ENCODE measurements around the gene OR2T35.
"Not testable (repeated sequence)": the region's sequence is repeated elsewhere in the genome, so short reads cannot be mapped to it uniquely, and the experiment has no call there.

Gene OR2T35, protein sequence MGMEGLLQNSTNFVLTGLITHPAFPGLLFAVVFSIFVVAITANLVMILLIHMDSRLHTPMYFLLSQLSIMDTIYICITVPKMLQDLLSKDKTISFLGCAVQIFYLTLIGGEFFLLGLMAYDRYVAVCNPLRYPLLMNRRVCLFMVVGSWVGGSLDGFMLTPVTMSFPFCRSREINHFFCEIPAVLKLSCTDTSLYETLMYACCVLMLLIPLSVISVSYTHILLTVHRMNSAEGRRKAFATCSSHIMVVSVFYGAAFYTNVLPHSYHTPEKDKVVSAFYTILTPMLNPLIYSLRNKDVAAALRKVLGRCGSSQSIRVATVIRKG

DNA sequence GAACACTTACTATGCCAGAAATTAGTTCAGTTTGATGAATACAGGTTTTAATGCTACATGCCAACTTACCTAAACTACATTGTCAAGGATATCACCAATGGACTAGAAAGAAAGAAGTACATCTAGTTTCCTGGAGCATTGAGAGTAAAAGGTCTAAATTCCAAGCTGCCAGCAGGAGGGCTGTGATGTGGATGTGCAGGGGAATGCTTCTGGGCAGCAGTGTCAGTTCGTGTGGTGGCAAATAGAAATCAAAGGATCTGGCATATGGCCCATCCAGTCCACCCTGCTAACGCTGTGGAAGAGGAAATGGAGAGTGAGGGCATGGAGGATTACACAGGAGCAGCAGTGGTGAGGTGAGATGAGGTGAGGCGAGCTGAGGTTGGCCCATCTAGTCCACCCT, at the start of gene OR2T35:
OR2T35 (minus strand) TSS at position 101 of the 400 bp plus-strand sequence. CDS start 6,020 bp downstream, outside the sequence.
- DNase-seq (ENCODE audit: extremely low read depth in 1 of 2, low read depth in 1 of 2): not testable (repeated sequence)

DNA sequence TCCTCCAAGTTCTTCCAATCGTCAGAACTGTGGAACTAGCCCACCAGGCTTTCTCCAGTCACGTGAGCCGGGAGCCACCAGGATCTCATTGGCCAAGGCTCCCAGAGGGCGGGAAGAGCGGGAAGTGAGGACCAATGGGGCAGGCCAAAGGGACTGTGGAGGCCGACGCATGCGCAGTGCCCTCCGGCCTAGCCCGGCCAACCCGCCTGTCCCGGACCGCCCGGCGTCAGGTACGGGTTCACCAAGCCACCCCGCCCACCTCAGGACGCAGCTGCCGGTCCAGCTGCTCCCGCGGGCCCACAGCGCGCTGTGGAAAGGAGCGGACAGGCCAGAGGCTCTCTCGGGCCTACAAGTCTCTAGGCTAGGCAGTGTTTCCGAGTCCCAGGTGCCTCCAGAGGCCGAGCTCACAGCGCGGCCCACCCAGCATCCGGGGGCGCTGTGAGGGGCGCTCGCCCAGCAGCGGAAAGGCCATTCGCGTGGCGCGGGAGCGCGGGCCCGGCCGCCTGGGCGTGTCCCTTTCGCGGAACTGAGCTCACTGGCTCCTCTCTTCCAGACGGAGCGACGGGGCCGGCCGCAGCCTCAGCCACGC, 46.6 kb upstream of the OR2T35 start:
- DNase-seq (ENCODE audit: extremely low read depth in 1 of 2, low read depth in 1 of 2): no peak

DNA sequence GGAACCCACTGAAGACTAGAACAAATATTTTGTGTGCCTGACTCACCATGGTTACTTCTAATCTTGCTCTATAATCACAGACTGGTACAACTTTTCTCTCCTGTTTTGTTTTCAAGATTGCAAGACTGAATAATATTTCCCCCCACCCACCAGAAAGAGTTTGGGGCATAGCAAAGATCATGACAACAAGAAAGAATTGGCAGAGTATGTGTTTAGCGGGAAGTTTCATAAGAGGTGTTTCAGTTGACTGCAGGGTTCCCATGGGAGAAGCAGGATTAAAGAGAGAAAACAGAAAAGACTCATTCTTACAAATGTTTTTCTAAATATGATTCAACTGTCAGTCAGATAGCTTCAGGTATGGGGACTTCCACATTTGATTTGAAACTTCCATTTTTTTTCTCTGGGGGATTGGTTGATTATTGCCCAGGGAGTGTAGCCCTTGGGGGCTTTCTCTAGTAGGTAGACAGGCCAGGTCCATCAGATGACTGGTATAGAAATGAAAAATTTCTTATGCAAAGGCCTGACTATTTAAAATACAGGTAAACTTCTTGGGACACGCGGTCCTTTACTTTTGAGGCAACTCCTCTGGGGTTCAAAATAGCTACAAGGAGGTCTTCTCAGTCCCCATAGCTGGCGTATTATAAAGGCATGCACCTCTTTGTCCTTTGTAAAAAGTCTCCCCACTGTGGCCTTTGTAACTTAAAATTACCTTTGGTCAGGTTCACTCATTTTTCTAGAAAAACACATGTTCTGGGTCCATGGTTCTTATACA, 43.6 kb upstream of the OR2T35 start:
- DNase-seq (ENCODE audit: extremely low read depth in 1 of 2, low read depth in 1 of 2): no peak

DNA sequence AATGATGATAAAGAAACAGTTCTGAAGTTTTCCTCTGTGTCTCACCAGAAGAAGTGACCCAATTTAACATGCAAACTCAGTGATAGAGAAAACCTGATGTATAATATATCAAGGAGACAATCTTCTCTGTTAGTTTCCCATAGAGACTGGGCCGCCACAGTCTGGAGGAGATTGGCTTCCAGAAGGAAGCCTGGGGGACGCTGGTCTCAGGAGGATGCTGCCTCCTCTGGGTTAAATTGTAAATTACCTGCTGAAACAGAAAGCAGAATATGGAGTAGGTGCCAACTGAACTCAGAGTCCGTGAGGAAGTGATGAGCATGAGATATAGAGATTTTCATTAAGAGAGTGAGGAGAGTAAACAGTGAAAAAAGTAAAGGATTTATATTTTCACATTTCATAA, 41.7 kb upstream of the OR2T35 start:
- no peak for DNase-seq (ENCODE audit: extremely low read depth in 1 of 2, low read depth in 1 of 2)

DNA sequence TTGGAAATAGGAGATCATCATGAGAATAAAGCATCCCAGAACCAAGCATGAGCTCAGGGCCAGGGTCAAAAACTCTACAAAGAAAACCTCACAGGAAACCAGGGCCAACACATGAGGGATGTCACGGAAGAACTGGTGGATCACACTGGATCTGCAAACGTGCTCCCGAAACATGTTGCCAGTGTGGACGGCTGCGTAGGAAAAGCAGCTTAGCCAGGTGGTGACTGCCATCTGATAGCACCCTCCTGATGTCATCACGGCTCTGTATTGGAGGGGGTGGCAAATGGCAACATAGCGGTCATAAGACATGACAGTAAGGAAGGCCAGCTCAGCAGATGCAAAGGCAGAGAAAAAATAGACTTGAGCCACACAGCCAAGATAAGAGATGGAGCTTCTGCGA, 36.6 kb upstream of the OR2T35 start:
- DNase-seq (ENCODE audit: extremely low read depth in 1 of 2, low read depth in 1 of 2): no peak

DNA sequence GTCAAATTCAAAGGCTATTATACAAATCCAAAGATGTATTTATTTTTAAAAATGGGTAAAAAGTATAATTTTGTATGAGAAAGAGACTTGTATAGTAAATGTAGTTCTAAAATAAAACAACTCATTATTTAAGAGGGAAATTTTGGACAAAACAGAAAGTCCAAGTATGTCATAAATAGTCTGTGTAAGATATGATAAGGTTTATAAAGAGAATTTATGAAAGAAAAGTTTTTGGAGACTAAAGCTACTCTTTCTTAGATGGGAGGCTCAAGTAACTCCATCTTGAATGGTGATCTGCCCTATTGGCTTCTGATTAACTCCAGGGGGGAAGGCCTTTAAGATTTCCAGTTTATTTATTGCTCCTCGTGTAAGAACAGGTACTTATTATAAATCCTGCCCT, 24.9 kb upstream of the OR2T35 start:
- DNase-seq (ENCODE audit: extremely low read depth in 1 of 2, low read depth in 1 of 2): no peak

DNA sequence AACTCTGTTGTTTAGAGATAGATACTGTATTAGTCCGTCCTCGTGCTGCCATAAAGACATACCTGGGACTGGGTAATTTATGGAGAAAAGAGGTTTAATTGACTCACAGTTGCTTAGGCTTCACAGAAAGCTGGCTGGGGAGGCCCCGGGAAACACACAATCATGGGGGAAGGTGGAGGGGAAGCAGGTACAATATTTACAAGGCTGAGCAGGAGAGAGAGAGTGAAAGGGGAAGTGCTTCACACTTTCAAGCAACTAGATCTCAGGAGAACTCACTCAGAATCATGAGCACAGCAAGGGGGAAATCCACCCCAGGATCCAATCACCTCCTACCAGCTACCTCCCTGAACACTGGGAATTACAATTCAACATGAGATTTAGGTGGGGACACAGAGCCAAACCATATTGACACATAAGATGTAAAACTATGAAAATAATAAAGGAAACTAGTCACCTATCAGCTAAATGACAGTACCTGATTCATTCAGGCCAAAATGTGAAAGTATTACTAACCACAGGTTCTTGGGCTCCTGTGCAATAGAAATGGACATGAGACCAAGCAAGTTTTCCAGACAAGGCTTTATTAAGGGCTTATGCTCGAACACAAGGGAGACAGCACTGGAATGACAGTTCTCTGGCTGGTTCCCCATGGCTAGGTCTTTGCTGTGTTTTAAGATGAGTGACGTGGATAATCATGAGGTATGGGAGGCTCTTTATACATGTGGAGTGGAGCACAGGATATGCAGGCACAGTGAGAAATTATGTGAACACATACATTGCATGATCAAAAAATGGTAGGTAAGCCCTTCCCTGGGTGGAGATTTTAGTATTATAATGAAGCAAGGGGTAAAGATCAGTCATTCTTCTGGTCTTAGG, 18.6 kb upstream of the OR2T35 start:
- not testable (repeated sequence) for DNase-seq (ENCODE audit: extremely low read depth in 1 of 2, low read depth in 1 of 2)

DNA sequence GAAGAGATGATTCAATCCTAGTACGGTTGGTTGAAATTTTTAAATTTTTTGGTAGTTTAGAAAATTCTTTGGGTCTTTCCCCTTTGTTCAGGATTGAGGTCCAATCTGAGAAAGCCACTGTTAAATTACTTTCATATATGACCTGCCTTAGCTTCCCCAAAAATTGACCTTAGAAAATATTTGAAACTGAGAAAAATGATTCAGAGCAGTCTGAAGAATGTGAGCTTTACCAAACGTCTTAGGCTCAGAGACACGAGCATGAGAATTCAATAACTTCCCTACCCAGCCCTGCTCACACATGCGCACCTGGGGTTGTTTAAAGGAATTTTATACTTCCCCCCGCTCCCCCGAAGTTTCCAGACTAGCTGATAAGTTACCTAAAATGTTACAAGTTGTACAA, 11.7 kb upstream of the OR2T35 start:
- not testable (repeated sequence) for DNase-seq (ENCODE audit: extremely low read depth in 1 of 2, low read depth in 1 of 2)

DNA sequence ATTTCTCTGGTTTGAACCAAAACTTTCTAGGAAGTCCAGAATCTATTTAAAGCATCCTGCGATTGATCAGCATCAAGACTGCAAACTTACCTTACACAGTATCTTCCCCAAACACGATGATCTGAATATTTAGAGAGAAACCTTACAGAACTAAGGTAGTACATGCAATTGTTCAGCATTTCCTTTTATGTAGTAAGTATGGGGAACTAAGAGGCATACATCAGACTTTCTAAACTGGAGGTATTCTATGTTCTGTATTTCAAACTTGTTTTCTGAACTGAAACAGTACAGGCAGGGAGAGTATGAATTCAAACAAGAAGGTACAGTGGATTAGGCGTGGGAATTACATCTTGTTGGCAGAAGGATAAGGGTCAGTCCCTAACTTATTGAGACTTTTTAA, 10.3 kb upstream of the OR2T35 start, which contains the start of gene OR2T27:
OR2T27 (minus strand) TSS at position 175 of the 400 bp plus-strand sequence. CDS start 4,644 bp downstream, outside the sequence.
- DNase-seq (ENCODE audit: extremely low read depth in 1 of 2, low read depth in 1 of 2): not testable (repeated sequence)

DNA sequence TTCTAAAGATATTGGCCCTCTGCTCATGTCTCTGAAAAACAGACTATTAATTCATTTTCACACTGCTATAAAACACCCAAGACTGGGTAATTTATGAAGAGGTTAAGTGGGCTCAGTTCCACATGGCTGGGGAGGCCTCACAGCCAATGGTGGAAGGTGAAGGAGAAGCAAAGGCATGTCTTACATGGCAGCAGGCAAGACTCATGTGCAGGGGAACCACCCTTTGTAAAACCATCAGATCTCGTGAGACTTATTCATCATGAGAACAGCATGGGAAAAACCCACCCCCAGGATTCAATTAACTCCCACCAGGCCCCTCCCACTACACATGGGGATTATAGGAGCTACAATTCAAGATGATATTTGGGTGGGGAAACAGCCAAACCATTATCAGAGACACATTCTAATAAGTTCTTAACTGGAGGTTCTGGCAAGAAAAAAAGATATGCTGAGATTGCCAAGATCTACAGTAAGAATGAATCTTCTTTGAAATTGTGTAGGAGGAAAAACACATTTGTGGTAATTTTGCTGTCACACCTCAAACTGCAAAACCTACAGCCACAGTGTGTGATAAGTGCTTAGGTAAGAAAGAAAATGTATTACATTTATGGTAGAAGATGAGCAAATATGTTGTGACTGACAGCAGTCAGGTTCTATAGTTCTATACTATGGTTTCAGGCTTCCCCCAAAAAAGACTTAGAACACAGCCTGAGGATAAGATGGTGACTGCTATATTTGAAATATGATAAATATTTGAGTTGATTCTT, 3.9 kb upstream of the OR2T35 start:
- DNase-seq (ENCODE audit: extremely low read depth in 1 of 2, low read depth in 1 of 2): not testable (repeated sequence)

DNA sequence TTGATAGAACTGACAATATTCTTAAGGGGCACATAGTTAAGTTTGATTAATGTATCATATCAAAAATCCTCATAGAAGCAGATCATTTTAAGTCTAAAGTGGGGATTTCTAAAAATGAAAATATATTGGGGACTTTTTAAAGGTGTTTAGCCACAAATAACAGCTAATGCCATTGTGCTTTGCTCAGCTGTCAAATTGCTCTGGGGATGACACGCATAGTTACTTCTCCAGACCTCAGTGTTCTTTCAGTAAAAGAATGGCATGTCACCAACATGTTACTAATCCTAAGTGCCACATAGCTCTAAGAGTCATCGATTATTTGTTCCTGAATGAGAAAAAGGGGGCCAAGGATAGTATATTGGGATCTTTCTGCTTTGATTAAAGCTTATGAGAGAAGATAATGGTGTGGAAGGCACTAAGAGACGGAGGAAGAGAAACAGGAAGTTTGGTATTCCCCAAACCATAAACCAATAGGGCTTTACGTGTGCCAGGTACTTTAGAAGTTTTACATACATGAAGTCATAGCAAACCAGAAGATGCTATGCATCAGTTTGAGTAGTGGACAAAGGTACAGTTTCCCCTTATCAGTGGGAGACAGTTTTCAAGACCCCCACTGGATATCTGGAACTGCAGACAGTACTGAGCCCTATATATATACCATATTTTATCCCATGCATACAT, 2.0 kb downstream of the OR2T35 start:
- not testable (repeated sequence) for DNase-seq (ENCODE audit: extremely low read depth in 1 of 2, low read depth in 1 of 2)

DNA sequence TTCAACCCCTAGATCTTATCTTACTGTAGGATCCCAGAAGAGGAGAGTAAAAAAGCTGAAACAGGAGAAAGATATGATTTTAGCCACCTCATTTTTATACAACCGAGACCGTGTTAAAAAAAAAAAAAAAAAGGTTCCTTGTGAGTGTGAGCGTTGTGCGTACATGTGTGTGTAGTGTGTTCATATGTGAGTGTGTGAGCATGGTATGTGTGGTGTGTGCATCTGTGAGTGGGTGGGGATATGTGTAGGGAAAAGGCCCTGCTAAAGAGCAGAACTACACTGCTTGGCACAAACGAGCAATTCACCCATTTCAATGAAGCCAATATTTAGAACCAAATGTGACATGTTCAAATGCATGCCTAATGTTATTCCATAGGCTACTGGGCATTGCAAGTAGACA, 3.5 kb downstream of the OR2T35 start:
- not testable (repeated sequence) for DNase-seq (ENCODE audit: extremely low read depth in 1 of 2, low read depth in 1 of 2)

DNA sequence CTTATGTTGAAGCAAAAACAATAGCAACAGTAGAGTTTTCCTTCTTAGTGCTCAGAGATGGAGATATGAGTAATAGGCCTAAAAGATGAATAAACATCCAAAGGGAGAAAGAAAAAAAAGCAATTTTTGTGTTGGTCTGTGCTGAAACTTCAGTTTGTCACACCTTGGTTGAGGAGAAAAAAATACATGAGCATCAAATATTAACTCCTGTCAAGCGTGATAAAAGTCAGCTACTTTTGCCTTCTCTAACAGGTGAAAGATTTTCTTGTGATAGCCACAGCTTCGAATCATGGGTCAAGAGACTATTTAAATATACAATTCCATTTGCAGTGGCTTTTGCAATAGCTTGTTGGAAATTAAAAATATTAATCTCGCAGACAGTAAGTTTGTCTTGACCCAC, 4.2 kb downstream of the OR2T35 start:
- not testable (repeated sequence) for DNase-seq (ENCODE audit: extremely low read depth in 1 of 2, low read depth in 1 of 2)

DNA sequence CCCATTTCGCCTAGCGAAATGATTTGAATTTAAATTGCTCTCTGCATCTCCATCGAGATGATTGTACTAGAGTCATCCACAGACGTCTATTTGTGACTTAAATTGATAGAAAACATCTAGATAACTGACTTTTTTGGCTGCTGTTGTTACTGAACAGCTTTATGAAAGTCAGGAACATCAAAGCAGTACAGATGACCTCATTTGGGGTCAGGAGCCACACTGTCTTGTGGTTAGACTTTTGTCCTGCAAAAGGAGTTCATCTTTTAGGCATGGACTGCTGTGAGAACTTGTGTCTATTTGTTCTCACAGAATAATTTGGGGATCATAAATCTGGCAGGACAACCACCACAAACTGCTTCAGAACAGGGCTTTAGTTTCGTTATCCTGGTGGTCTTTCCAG, 5.4 kb downstream of the OR2T35 start:
- not testable (repeated sequence) for DNase-seq (ENCODE audit: extremely low read depth in 1 of 2, low read depth in 1 of 2)

DNA sequence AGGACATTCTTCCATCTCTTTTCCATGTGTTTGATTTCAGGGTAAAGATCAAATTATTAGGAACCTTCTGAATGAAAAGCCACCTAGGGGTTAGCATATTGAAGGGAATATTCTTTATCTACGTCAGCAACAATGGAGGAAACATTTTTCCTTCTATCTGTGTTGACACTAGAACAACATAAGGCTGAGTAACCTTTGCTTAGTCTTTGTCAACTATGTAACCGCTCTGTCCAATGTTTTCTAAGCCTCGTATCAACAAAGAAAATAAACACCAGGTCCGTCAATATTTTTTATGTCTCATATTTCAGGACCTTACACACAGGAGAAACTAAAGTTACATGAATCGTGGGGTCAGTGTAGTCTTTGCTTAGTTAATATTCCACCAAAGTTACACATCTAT, 8.5 kb downstream of the OR2T35 start:
- DNase-seq (ENCODE audit: extremely low read depth in 1 of 2, low read depth in 1 of 2): not testable (repeated sequence)

DNA sequence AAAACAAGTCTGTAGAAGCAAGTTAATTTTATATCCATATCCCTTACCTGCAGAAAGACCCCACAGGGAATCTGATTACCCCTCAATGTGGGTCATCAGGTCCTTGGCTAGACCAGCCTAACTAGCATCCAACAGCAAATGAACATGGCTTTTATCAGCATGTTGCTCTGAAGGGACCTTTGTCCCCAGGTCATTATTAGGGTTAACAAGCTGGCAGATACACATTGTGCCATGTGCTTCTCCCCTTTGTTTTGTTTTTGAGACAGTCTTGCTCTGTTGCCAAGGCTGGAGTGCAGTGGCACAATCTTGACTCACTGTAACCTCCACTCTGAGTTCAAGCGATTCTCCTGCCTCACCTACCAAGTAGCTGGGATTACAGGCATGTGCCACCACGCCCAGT, 10.1 kb downstream of the OR2T35 start, which contains the start of gene OR2T11:
OR2T11 (minus strand) TSS at position 101 of the 400 bp plus-strand sequence. CDS start 7,963 bp downstream, outside the sequence.
- not testable (repeated sequence) for DNase-seq (ENCODE audit: extremely low read depth in 1 of 2, low read depth in 1 of 2)

DNA sequence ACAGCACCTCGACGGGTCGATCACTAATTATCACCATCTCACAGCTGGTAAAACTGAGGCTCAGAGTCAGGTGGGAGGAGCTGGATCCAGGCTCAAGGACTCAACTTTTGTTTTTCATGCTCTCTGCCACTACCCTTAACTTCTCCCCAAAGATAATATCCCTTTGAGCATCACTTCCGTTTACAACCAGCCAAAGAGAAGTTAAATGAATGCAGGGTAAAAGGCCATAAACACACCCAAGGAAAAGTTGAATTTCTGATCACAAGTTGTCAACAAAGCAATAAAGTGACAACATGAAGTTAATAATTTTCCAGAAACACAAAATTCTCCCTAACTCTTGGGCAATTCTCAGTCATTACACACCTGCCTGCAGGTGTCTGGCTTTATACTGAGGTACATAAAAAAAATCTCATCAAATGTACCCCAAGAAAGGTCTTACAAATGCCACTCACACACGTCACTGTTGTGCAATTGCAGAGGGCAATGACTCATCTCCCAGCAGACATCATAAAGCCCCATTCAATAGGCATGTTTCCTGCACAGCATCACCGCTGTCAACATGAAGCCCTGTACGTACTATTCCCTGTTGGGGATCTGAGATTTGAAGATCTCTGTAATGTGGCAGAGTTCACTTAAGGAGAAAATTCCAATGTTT, 13.6 kb downstream of the OR2T35 start:
- DNase-seq (ENCODE audit: extremely low read depth in 1 of 2, low read depth in 1 of 2): no peak

DNA sequence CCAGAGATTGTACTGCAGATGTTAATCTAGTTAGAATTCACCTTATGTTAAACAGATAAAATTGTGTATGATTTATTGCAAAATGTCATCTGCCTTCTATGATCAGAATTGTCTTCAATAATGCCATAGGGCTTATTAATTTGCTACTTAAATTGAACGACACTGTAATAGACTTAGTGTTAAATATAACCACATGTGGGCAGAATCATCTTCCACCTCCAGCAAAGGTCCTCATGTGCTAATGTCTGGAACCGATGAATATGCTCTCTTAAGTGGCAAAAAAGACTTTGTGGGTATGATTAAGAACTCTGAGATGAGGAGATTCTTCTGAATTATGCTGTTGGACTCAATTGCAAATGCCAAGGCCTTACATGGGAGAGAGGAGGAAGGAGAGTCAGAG, 14.5 kb downstream of the OR2T35 start:
- no peak for DNase-seq (ENCODE audit: extremely low read depth in 1 of 2, low read depth in 1 of 2)

Measured in activated CD8-positive, alpha-beta memory T cell treated with anti-CD3 and anti-CD28 coated beads for 1 hour (primary cell).